Mesothelial cell of epicardium (in vitro differentiated cells): ENCODE results near the gene TYW5. TPM values are rescaled to one million over a fixed set of nuclear protein-coding genes. Genes with fewer than 3 reads are reported as not detected.

Experiments
- DNase-seq, 2 experiments: peaks; one replicate each; pipeline ENCODE4 v3.0.0; 2021; ENCODE audit warnings: low spot score in 2 of 2; ENCODE audit not compliant: unreplicated experiment in 2 of 2
- H3K27ac Mint-ChIP-seq: 2 replicates; pipeline ENCODE4 v1.8.0; 2021; ENCODE audit warnings: mixed read lengths
- H3K27me3 Mint-ChIP-seq: 2 replicates; pipeline ENCODE4 v1.8.0; 2021; ENCODE audit warnings: low read depth, mixed read lengths
- H3K36me3 Mint-ChIP-seq: 2 replicates; pipeline ENCODE4 v1.8.0; 2021; ENCODE audit warnings: mixed read lengths
- H3K4me1 Mint-ChIP-seq: 2 replicates; pipeline ENCODE4 v1.8.0; 2021; ENCODE audit warnings: mixed read lengths
- H3K4me3 Mint-ChIP-seq: 2 replicates; pipeline ENCODE4 v1.8.0; 2021; ENCODE audit warnings: mild to moderate bottlenecking, moderate library complexity, mixed read lengths
- H3K9me3 Mint-ChIP-seq: 2 replicates; pipeline ENCODE4 v1.8.0; 2021; ENCODE audit warnings: mixed read lengths
- CTCF ChIP-seq: fragments of 200-600 bp; sonication (generic); IDR thresholded peaks from one replicate; pipeline ENCODE4 v1.5.0; 2021; ENCODE audit warnings: antibody characterized with exemption; ENCODE audit not compliant: unreplicated experiment
- total RNA-seq: library from RNA; stranded (reverse); gene quantifications from 3 replicates; pipeline ENCODE4 v1.2.1, GENCODE V29; 2021

Gene TYW5
- total RNA-seq, 1 donor from 2014 or later: 12.2 TPM

- peak overlapping the region; percentile 26 for H3K4me3 Mint-ChIP-seq
- peaks cover 36% of the 10 kb centered on the region for H3K4me1 Mint-ChIP-seq
- H3K27ac Mint-ChIP-seq: no peak overlapping the region
These were observed 2.7 kb upstream of the TYW5 start for GRCh38 chr2:199958014-199958413.

GRCh38 chr2:199956062-199956380 is 730 bp upstream of the TYW5 start:
- TF ChIP-seq CTCF: no peak

More at GRCh38 chr2:199958014-199958413, 2.7 kb upstream of the TYW5 start:
- DNase-seq: no peak
- no peak for TF ChIP-seq CTCF
- Mint-ChIP-seq H3K36me3 (peaks cover 25% of the 10 kb centered on the region), H3K9me3 (no peaks in the 10 kb centered on the region), H3K27me3 (no peaks in the 10 kb centered on the region)

GRCh38 chr2:199955007-199955338 is 318 bp downstream of the TYW5 start:
- Mint-ChIP-seq H3K36me3 (peaks cover 14% of the 10 kb centered on the region), H3K27me3 (no peaks in the 10 kb centered on the region), H3K9me3 (no peaks in the 10 kb centered on the region), H3K27ac (peak overlapping the region; percentile 98), H3K4me3 (peak overlapping the region; percentile 99), H3K4me1 (peaks cover 38% of the 10 kb centered on the region)
- TF ChIP-seq CTCF: no peak
- no peak for DNase-seq

More at GRCh38 chr2:199956062-199956380, 730 bp upstream of the TYW5 start:
- Mint-ChIP-seq H3K9me3 (no peaks in the 10 kb centered on the region), H3K27ac (peak overlapping the region; percentile 98), H3K27me3 (no peaks in the 10 kb centered on the region), H3K36me3 (peaks cover 16% of the 10 kb centered on the region), H3K4me3 (peak overlapping the region; percentile 99), H3K4me1 (peaks cover 38% of the 10 kb centered on the region)
- DNase-seq: no peak

GRCh38 chr2:199951023-199951422 is 4.3 kb downstream of the TYW5 start:
- Mint-ChIP-seq H3K9me3 (no peaks in the 10 kb centered on the region), H3K27ac (no peak overlapping the region), H3K4me3 (no peak overlapping the region), H3K4me1 (peaks cover 13% of the 10 kb centered on the region), H3K36me3 (peaks cover 14% of the 10 kb centered on the region), H3K27me3 (no peaks in the 10 kb centered on the region)
- no peak for DNase-seq
- no peak for TF ChIP-seq CTCF

GRCh38 chr2:199950396-199950795 is 4.9 kb downstream of the TYW5 start:
- TF ChIP-seq CTCF: no peak
- Mint-ChIP-seq H3K27me3 (no peaks in the 10 kb centered on the region), H3K36me3 (peaks cover 14% of the 10 kb centered on the region), H3K4me3 (no peak overlapping the region), H3K4me1 (peaks cover 13% of the 10 kb centered on the region), H3K27ac (no peak overlapping the region), H3K9me3 (no peaks in the 10 kb centered on the region)
- no peak for DNase-seq

DNA sequence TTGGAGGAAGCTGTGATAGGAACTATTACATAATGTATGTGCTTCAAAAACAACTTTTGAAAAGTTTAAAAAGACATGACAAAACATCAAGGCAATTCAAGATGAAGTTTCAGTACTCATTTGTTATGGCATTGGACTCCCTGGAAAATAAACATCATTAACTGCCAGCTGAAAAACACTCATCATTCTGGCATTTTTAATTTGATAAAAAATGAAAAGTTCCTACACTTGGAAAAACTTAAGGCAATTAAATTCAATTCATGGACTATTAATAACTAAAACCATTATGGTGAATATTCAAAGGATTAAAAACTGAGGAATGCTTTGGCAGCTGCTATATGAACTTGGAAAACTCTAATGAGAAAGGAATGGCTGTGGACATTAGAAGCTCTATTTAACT is 8.5 kb downstream of the TYW5 start:
- peaks cover 20% of the 10 kb centered on the region for H3K36me3 Mint-ChIP-seq
- no peaks in the 10 kb centered on the region for H3K9me3 Mint-ChIP-seq
- H3K27ac Mint-ChIP-seq: no peak overlapping the region
- H3K4me1 Mint-ChIP-seq: no peaks in the 10 kb centered on the region
- DNase-seq: no peak
- no peak for TF ChIP-seq CTCF
- no peaks in the 10 kb centered on the region for H3K27me3 Mint-ChIP-seq
- H3K4me3 Mint-ChIP-seq: no peak overlapping the region
